Lung (tissue), 12 donors: ENCODE results near the gene MRO. TPM values are rescaled to one million over a fixed set of nuclear protein-coding genes. Genes with fewer than 3 reads are reported as not detected.

Experiments used
- ATAC-seq: fragments of 200-7000 bp; cut with Tn5 transposase; one replicate; pipeline ENCODE4 v1.9.1; 2020; ENCODE audit warnings: moderate number of reproducible peaks; ENCODE audit not compliant: insufficient read depth, low FRiP score
- DNase-seq, 3 donors: peaks; one replicate each; pipeline ENCODE4 v3.0.0-alpha.2; 2013 to 2017
- H3K27ac ChIP-seq, 2 donors: one replicate each; pipeline ENCODE4 v1.5.1; 2013; ENCODE audit warnings: mild to moderate bottlenecking in 2 of 2, moderate library complexity in 2 of 2, control low read depth in 1 of 2, inconsistent platforms in 1 of 2, low read depth in 1 of 2, low read length in 1 of 2
- H3K27me3 ChIP-seq, 3 donors: one replicate each; pipeline ENCODE4 v1.5.1; 2013; ENCODE audit warnings: low read length in 2 of 3; ENCODE audit not compliant: control insufficient read depth in 3 of 3, insufficient read depth in 3 of 3
- H3K36me3 ChIP-seq, 4 donors: one replicate each; pipeline ENCODE4 v1.5.1; 2013; ENCODE audit warnings: low read length in 4 of 4, mild to moderate bottlenecking in 1 of 4, moderate library complexity in 1 of 4; ENCODE audit not compliant: control insufficient read depth in 4 of 4, insufficient read depth in 4 of 4
- H3K4me1 ChIP-seq, 5 donors: one replicate each; pipeline ENCODE4 v1.5.1; 2013; ENCODE audit warnings: low read length in 5 of 5, mild to moderate bottlenecking in 2 of 5, moderate library complexity in 1 of 5; ENCODE audit not compliant: control insufficient read depth in 5 of 5, insufficient read depth in 5 of 5
- H3K4me3 ChIP-seq: one replicate; pipeline ENCODE4 v1.5.1; 2013; ENCODE audit warnings: mild to moderate bottlenecking, control low read depth, moderate library complexity
- H3K9ac ChIP-seq, 2 donors: one replicate each; pipeline ENCODE4 v1.5.1; 2013; ENCODE audit warnings: low read length in 2 of 2, control low read depth in 1 of 2; ENCODE audit not compliant: insufficient read depth in 1 of 2
- H3K9me3 ChIP-seq, 4 donors: one replicate each; pipeline ENCODE4 v1.5.1; 2013; ENCODE audit warnings: low read length in 3 of 4, mild to moderate bottlenecking in 1 of 4, moderate library complexity in 1 of 4; ENCODE audit not compliant: control insufficient read depth in 4 of 4, insufficient read depth in 3 of 4
- WGBS, 2 donors: extraction: QIAGEN DNeasy Blood & Tissue Kit; methylation state at CpG; one replicate each; pipeline ENCODE4 v1.1.7; 2013; 5-methylcytosine and 5-hydroxymethylcytosine counted together
- polyA plus RNA-seq, 2 donors: library from polyadenylated mRNA; stranded (reverse); fragments of 200-250 nt; gene quantifications; one replicate each; pipeline ENCODE4 v1.2.1, GENCODE V29; 2013
- total RNA-seq, 2 donors: library from RNA; depleted of rRNA in 1 of 2; stranded (reverse); fragments of >200 nt in 1 of 2; gene quantifications; one replicate each; pipeline ENCODE4 v1.2.1, GENCODE V29; 2014 to 2021
- TF ChIP-seq, protein P1 (sequence below): IDR thresholded peaks from 2 replicates; pipeline ENCODE4 v1.5.1; 2012; ENCODE audit warnings: mild to moderate bottlenecking; ENCODE audit errors: control extremely low read depth, extremely low read depth
- donor health status: control.
- donor health status: control.
- donor health status: Bipolar disorder and iron deficiency.
- donor health status: healthy.
- donor health status: DM: yes; HTN: yes; CAD: no.

Gene MRO
- total and polyA plus RNA-seq, 4 donors = 0.05 to 0.71 (median 0.22) TPM

DNA sequence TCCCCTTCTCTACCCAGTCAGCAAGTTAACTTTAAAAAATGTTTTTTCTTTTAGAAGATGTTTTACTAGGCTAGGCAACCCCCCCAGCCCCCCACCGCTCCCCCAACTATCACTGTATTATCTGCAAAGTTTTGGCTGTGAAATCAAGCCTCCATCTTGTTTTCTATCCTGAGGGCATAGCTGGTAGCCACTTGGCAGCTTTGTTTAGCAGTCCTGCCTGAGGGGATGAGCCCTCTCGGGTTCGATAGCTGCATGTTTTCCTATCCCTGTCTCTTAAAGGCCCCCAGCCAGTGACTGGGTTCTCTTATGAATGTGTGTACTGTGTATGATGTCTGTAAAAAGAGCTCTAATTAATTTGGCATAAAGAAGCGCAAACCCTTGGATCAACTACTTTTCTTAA, 43.4 kb downstream of the MRO start:
- TF ChIP-seq, protein P1, sequence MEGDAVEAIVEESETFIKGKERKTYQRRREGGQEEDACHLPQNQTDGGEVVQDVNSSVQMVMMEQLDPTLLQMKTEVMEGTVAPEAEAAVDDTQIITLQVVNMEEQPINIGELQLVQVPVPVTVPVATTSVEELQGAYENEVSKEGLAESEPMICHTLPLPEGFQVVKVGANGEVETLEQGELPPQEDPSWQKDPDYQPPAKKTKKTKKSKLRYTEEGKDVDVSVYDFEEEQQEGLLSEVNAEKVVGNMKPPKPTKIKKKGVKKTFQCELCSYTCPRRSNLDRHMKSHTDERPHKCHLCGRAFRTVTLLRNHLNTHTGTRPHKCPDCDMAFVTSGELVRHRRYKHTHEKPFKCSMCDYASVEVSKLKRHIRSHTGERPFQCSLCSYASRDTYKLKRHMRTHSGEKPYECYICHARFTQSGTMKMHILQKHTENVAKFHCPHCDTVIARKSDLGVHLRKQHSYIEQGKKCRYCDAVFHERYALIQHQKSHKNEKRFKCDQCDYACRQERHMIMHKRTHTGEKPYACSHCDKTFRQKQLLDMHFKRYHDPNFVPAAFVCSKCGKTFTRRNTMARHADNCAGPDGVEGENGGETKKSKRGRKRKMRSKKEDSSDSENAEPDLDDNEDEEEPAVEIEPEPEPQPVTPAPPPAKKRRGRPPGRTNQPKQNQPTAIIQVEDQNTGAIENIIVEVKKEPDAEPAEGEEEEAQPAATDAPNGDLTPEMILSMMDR = no peak
- WGBS, 2 donors = 85 to 87% methylated on average over 4 of the region's 4 CpGs
- no peaks in the 10 kb centered on the region for H3K4me1 ChIP-seq
- H3K9ac ChIP-seq = no peak overlapping the region
- H3K4me3 ChIP-seq = no peak overlapping the region
- H3K9me3 ChIP-seq = no peaks in the 10 kb centered on the region
- DNase-seq (no peak), ATAC-seq (no peak)
- no peaks in the 10 kb centered on the region for H3K36me3 ChIP-seq
- no peaks in the 10 kb centered on the region for H3K27me3 ChIP-seq
- no peak overlapping the region for H3K27ac ChIP-seq

DNA sequence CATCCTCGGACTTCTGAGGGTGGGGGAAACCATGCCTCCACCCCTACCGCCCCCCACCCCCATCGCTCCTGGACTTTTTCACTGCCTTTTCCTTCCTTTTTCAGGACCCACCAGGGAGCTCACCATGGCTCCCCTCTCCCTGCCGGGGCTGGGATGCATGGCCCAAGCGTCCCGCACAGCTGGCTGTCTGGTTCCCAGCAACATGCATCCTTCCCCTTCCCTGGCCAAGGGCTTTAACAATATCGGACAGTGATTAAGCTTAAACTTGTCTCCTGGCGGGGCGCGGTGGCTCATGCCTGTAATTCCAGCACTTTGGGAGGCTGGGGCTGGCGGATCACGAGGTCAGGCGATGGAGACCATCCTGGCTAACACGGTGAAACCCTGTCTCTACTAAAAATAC, 44.1 kb downstream of the MRO start:
- TF ChIP-seq, protein P1 = no peak
- Histone ChIP-seq H3K9ac (no peak overlapping the region), H3K27me3 (no peaks in the 10 kb centered on the region), H3K36me3 (no peaks in the 10 kb centered on the region), H3K4me1 (no peaks in the 10 kb centered on the region), H3K4me3 (no peak overlapping the region), H3K9me3 (no peaks in the 10 kb centered on the region), H3K27ac (no peak overlapping the region)
- whole genome bisulfite sequencing, 2 donors = 92 to 95% methylated on average over 14 of the region's 14 CpGs
- ATAC-seq (no peak), DNase-seq (no peak)

DNA sequence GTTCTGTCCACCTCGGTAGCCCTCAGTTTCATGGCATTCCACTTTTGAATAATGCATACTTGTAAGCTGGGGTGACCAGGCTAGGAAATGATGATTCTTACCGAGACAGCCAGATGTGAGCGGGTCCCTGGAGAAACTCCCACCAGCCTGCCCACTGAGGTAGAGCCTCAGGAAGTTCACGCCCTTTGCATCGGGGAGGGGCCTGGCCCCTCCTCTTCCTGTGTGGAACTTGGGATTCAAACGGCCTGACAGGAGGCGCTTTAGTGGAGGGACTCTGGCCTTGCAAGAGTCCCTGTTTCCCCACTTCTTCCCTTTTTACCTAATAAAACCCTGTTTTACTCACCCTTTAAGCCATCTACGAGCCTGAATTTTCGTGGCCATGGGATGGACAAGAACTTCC, 44.6 kb downstream of the MRO start:
- Histone ChIP-seq H3K27ac (no peak overlapping the region), H3K9me3 (no peaks in the 10 kb centered on the region), H3K4me3 (no peak overlapping the region), H3K36me3 (no peaks in the 10 kb centered on the region), H3K4me1 (no peaks in the 10 kb centered on the region), H3K9ac (no peak overlapping the region), H3K27me3 (no peaks in the 10 kb centered on the region)
- ATAC-seq = no peak
- no peak for DNase-seq
- TF ChIP-seq, protein P1 = no peak
- WGBS, 2 donors = 74 to 81% methylated on average over 9 of the region's 9 CpGs

DNA sequence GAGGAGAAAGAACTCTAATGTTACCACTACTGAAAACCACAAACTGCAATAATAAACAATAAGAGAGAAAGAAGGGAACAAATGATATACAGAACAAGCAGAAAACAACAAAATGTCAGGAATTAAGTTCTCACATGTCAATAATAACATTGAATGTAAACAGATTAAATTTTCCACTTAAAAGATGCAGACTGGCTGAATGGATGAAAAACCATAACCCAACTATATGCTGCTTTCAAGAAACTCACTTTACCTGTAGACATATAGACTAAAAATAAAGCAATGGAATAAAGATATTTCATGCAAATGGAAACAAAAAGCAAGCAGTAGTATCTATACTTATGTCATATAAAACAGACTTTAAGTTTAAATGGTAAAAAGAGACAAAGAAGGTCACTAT, 50.4 kb downstream of the MRO start:
- ATAC-seq (no peak), DNase-seq (no peak)
- peaks cover 0 to 13% (median 1%) of the 10 kb centered on the region in 4 donors for H3K9me3 ChIP-seq
- no peaks in the 10 kb centered on the region for H3K4me1 ChIP-seq
- no peaks in the 10 kb centered on the region for H3K36me3 ChIP-seq
- H3K27me3 ChIP-seq = no peaks in the 10 kb centered on the region
- TF ChIP-seq, protein P1 = no peak
- H3K4me3 ChIP-seq = no peak overlapping the region
- H3K9ac ChIP-seq = no peak overlapping the region
- H3K27ac ChIP-seq = no peak overlapping the region
